Measurements from ENCODE around the gene UBE2D2. TPM values are rescaled to one million over a fixed set of nuclear protein-coding genes. Genes with fewer than 3 reads are reported as not detected.

UBE2D2 gene
- total and polyA plus RNA-seq, 10 of the 15 experiments (the other 5 are each of a cell fraction or from before 2014, with no cell fraction given), result 58.6 to 245 (median 128) TPM

GRCh38 chr5:139668064-139668880 is 107.1 kb downstream of the UBE2D2 start (continued):
- TF ChIP-seq NKRF (conservative IDR thresholded peaks at IDR 0.05) (peak; percentile 74), HDAC6 (IDR thresholded peaks at IDR 0.05; ENCODE audit: unreplicated experiment) (no peak), BMI1 (IDR thresholded peaks at IDR 0.05; ENCODE audit: borderline replicate concordance) (no peak), CEBPZ (IDR thresholded peaks at IDR 0.05; ENCODE audit: low read depth, low read length) (no peak), MYC (IDR thresholded peaks at IDR 0.05; ENCODE audit: insufficient read depth, insufficient read length, insufficient replicate concordance, low read length, severe bottlenecking) (no peak), ZBTB4 (CRISPR knock-in tag; IDR thresholded peaks at IDR 0.05) (no peak), SP1 (IDR thresholded peaks at IDR 0.05; ENCODE audit: low read depth, low read length) (no peak), PAX5 (IDR thresholded peaks at IDR 0.05; ENCODE audit: borderline replicate concordance, low read depth, low read length) (no peak), NFYA (IDR thresholded peaks at IDR 0.05; ENCODE audit: borderline replicate concordance, low read depth, low read length) (no peak), SPI1 (IDR thresholded peaks at IDR 0.05; ENCODE audit: borderline replicate concordance, insufficient read depth, low read depth, low read length) (peak; percentile 65; the same call in 1 of the 2 replicates), CHD4 (IDR thresholded peaks at IDR 0.05) (no peak), RUNX3 (IDR thresholded peaks at IDR 0.05; ENCODE audit: low read length) (no peak)
- TF ChIP-seq, protein P1, sequence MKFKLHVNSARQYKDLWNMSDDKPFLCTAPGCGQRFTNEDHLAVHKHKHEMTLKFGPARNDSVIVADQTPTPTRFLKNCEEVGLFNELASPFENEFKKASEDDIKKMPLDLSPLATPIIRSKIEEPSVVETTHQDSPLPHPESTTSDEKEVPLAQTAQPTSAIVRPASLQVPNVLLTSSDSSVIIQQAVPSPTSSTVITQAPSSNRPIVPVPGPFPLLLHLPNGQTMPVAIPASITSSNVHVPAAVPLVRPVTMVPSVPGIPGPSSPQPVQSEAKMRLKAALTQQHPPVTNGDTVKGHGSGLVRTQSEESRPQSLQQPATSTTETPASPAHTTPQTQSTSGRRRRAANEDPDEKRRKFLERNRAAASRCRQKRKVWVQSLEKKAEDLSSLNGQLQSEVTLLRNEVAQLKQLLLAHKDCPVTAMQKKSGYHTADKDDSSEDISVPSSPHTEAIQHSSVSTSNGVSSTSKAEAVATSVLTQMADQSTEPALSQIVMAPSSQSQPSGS (IDR thresholded peaks at IDR 0.05; ENCODE audit: low read length), result no peak
- TF ChIP-seq, protein P2, sequence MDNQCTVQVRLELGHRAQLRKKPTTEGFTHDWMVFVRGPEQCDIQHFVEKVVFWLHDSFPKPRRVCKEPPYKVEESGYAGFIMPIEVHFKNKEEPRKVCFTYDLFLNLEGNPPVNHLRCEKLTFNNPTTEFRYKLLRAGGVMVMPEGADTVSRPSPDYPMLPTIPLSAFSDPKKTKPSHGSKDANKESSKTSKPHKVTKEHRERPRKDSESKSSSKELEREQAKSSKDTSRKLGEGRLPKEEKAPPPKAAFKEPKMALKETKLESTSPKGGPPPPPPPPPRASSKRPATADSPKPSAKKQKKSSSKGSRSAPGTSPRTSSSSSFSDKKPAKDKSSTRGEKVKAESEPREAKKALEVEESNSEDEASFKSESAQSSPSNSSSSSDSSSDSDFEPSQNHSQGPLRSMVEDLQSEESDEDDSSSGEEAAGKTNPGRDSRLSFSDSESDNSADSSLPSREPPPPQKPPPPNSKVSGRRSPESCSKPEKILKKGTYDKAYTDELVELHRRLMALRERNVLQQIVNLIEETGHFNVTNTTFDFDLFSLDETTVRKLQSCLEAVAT (IDR thresholded peaks at IDR 0.05), result no peak
